ENCODE data around the gene ABHD6. TPM values are rescaled to one million over a fixed set of nuclear protein-coding genes. Genes with fewer than 3 reads are reported as not detected.

Gene ABHD6
- polyA plus RNA-seq, 1 experiment, result 9.2 TPM

GRCh38 chr3:58207954-58208353 is 29.6 kb upstream of the ABHD6 start:
- Histone ChIP-seq H3K36me3 (ENCODE audit: control insufficient read depth, insufficient read depth, low read length) (no peaks in the 10 kb centered on the region), H3K4me3 (ENCODE audit: low read depth, low read length) (no peak overlapping the region), H3K27me3 (ENCODE audit: control insufficient read depth, insufficient read depth, low read length) (peaks cover 3% of the 10 kb centered on the region; the same call in 1 of the 2 replicates)
- ChIA-PET CTCF (interaction anchor here (0.7 to 2.9 kb wide), 3 partner anchors 10 to 34 kb away, joined by 3 to 16 read pairs (median 13); no protein-coding TSS in a partner anchor), POLR2A (no interaction called here)
- no peak for DNase-seq (ENCODE audit: low read depth)
- TF ChIP-seq, protein P1, sequence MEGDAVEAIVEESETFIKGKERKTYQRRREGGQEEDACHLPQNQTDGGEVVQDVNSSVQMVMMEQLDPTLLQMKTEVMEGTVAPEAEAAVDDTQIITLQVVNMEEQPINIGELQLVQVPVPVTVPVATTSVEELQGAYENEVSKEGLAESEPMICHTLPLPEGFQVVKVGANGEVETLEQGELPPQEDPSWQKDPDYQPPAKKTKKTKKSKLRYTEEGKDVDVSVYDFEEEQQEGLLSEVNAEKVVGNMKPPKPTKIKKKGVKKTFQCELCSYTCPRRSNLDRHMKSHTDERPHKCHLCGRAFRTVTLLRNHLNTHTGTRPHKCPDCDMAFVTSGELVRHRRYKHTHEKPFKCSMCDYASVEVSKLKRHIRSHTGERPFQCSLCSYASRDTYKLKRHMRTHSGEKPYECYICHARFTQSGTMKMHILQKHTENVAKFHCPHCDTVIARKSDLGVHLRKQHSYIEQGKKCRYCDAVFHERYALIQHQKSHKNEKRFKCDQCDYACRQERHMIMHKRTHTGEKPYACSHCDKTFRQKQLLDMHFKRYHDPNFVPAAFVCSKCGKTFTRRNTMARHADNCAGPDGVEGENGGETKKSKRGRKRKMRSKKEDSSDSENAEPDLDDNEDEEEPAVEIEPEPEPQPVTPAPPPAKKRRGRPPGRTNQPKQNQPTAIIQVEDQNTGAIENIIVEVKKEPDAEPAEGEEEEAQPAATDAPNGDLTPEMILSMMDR (IDR thresholded peaks at IDR 0.05; ENCODE audit: insufficient read depth, low read depth, low read length), result no peak

DNA sequence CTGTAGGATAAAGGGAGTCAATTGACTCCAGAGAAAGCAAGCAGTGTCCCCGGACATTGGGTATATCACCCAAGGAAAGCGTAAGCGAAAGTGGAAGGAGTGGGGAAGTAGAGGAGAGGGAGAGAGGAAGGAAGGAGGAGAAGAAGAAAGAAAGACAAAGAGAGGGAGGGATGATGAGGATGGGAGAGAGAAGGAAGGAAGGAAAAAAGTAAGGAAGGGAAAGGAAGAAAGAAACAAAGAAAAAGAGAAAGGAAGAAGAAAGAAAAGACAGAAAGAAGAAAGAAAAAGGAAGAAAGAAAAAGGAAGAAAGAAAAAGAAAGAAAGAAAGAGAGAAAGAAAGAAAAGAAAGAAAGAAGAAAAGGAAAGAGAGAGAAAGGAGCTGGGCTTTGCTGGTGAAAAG is 27.7 kb upstream of the ABHD6 start:
- Histone ChIP-seq H3K4me3 (ENCODE audit: low read depth, low read length) (no peak overlapping the region), H3K27me3 (ENCODE audit: control insufficient read depth, insufficient read depth, low read length) (peaks cover 5% of the 10 kb centered on the region), H3K36me3 (ENCODE audit: control insufficient read depth, insufficient read depth, low read length) (no peaks in the 10 kb centered on the region)
- CTCF ChIA-PET, result no interaction called here
- DNase-seq (ENCODE audit: low read depth), result no peak
- TF ChIP-seq, protein P1 (IDR thresholded peaks at IDR 0.05; ENCODE audit: insufficient read depth, low read depth, low read length), result no peak
- POLR2A ChIA-PET, result no interaction called here

DNA sequence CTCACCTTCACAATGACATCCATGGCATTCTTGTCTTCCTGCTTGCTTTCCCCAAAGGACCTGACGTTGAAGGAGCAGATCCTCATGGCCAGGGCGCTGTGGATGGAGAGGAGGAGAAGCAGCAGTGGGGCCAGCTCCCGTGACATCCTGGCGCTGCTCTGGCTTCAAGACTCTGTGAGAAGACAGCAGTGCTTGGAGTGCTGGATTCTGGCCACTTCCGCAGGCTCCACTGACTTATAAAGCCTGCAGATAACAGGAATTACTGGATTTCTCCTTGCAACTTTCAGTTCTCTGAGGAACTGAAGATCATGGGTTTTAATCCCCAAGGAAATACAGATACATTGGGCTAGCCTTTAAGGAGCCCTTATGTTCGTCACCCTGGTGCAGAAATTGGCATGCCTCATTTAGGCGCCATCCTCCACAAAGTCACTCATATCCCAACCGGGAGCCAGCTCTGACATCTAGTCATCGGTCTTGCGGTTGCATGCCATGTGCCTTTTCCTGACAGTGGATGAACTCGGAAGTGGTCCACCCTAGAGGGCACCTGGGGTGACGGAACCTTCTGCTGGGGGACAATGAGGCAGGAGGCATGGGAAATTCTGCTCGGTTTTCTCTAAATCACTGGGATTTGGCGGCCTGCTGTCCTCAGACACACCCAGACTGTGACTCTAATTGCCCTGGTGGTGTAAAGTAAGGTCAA is 26.7 kb upstream of the ABHD6 start, which contains the start of gene DNASE1L3:
Gene DNASE1L3 (minus strand): TSS at position 212 of the 700 bp plus-strand sequence. CDS start 66 bp downstream, at position 146.
- TF ChIP-seq, protein P1 (IDR thresholded peaks at IDR 0.05; ENCODE audit: insufficient read depth, low read depth, low read length), result no peak
- ChIA-PET POLR2A (no interaction called here), CTCF (interaction anchor here (1.1 to 3.1 kb wide), 2 partner anchors 23 to 89 kb away, joined by 3 to 9 read pairs; no protein-coding TSS in a partner anchor)
- no peaks in the 10 kb centered on the region for H3K36me3 ChIP-seq (ENCODE audit: control insufficient read depth, insufficient read depth, low read length)
- H3K27me3 ChIP-seq (ENCODE audit: control insufficient read depth, insufficient read depth, low read length), result peaks cover 7% of the 10 kb centered on the region
- no peak within 1 kb of the TSS for H3K4me3 ChIP-seq (ENCODE audit: low read depth, low read length)
- DNase-seq (ENCODE audit: low read depth), result no peak

- no peaks in the 10 kb centered on the region for H3K36me3 ChIP-seq (ENCODE audit: control insufficient read depth, insufficient read depth, low read length)
- ChIA-PET CTCF (interaction anchor here (1.0 to 5.7 kb wide), 3 partner anchors 11 to 26 kb away, joined by 3 to 34 read pairs (median 8); no protein-coding TSS in a partner anchor), POLR2A (no interaction called here)
- TF ChIP-seq, protein P1 (IDR thresholded peaks at IDR 0.05; ENCODE audit: insufficient read depth, low read depth, low read length), result no peak
- no peak overlapping the region for H3K4me3 ChIP-seq (ENCODE audit: low read depth, low read length)
- peaks cover 7% of the 10 kb centered on the region for H3K27me3 ChIP-seq (ENCODE audit: control insufficient read depth, insufficient read depth, low read length)
- no peak for DNase-seq (ENCODE audit: low read depth)
These were observed 22.9 kb upstream of the ABHD6 start for GRCh38 chr3:58214484-58215316.

All from BJ (cell line).